GM12878 (cell line): ENCODE measurements around the gene KCNK7. TPM values are rescaled to one million over a fixed set of nuclear protein-coding genes. Genes with fewer than 3 reads are reported as not detected.

Source experiments
- ASH2L ChIP-seq: fragments of 300-600, 200-600 bp; sonication (generic); IDR thresholded peaks from 2 replicates; pipeline ENCODE4 v1.6.1; 2017; ENCODE audit warnings: low read depth, mild to moderate bottlenecking, borderline replicate concordance
- CHD4 ChIP-seq: fragments of 200-600 bp; sonication (generic); IDR thresholded peaks from 2 replicates; pipeline ENCODE4 v1.6.1; 2016; ENCODE audit warnings: mild to moderate bottlenecking
- E2F8 ChIP-seq: fragments of 450-650 bp; IDR thresholded peaks from 2 replicates; pipeline ENCODE4 v1.6.1; 2018; ENCODE audit warnings: mild to moderate bottlenecking, low read depth, moderate library complexity; ENCODE audit not compliant: partially characterized antibody
- EZH2 ChIP-seq: IDR thresholded peaks from 2 replicates; pipeline ENCODE4 v1.6.1; 2012; ENCODE audit warnings: low read depth, mild to moderate bottlenecking, control low read depth, inconsistent platforms, low read length, borderline replicate concordance; ENCODE audit not compliant: control insufficient read depth
- HDGF ChIP-seq: fragments of 450-650 bp; IDR thresholded peaks from 2 replicates; pipeline ENCODE4 v1.6.1; 2016; ENCODE audit warnings: antibody characterized with exemption
- NFYB ChIP-seq: IDR thresholded peaks from 2 replicates; pipeline ENCODE4 v1.6.1; 2011; ENCODE audit warnings: low read depth, mild to moderate bottlenecking, low read length, improper control_type of control experiment, moderate library complexity; ENCODE audit not compliant: insufficient read depth
- RAD51 ChIP-seq: fragments of 450-650 bp; IDR thresholded peaks from 2 replicates; pipeline ENCODE4 v1.6.1; 2016; ENCODE audit warnings: moderate library complexity, mild to moderate bottlenecking, inconsistent platforms
- SMARCA5 ChIP-seq: fragments of 450-650 bp; IDR thresholded peaks from 2 replicates; pipeline ENCODE4 v1.6.1; 2017; ENCODE audit warnings: mild to moderate bottlenecking
- STAT1 ChIP-seq: fragments of 450-650 bp; conservative IDR thresholded peaks from 2 replicates; pipeline ENCODE4 v1.6.1; 2014; ENCODE audit warnings: antibody characterized with exemption, mild to moderate bottlenecking
- SUZ12 ChIP-seq: fragments of 200-600 bp; sonication (generic); IDR thresholded peaks from one replicate; pipeline ENCODE4 v1.6.1; 2018; ENCODE audit warnings: antibody characterized with exemption, mild to moderate bottlenecking; ENCODE audit not compliant: unreplicated experiment
- TAF1 ChIP-seq: IDR thresholded peaks from 2 replicates; pipeline ENCODE4 v1.6.1; 2011; ENCODE audit warnings: mild to moderate bottlenecking, low read depth, low read length, borderline replicate concordance
- TARDBP ChIP-seq: IDR thresholded peaks from 2 replicates; pipeline ENCODE4 v1.6.1; 2016; ENCODE audit warnings: borderline replicate concordance
- TCF12 ChIP-seq: IDR thresholded peaks from 2 replicates; pipeline ENCODE4 v1.6.1; 2011; ENCODE audit warnings: low read depth, mild to moderate bottlenecking, low read length
- ZBED1 ChIP-seq: IDR thresholded peaks from 2 replicates; pipeline ENCODE4 v1.6.1; 2016; ENCODE audit warnings: borderline replicate concordance
- ZNF24 ChIP-seq: fragments of 450-650 bp; IDR thresholded peaks from 2 replicates; pipeline ENCODE4 v1.6.1; 2017; ENCODE audit warnings: antibody characterized with exemption, mild to moderate bottlenecking
- polyA plus RNA-seq, 11 experiments: library from polyadenylated mRNA; depleted of rRNA in 4 of 11; unstranded in 6 of 11; stranded (reverse) in 5 of 11; fragments of >200 nt; fragmentation: Nextera tagmentation in 4 of 11; fragmentation: Illumina TruSeq in 1 of 11; extraction: Ambion mirVana in 4 of 11; extraction: Trizol in 1 of 11; gene quantifications; 1 replicate in 1 of 11; 2 replicates in 10 of 11; pipeline versions ENCODE4 v1.2.1 to v1.2.3, GENCODE V29; 2011 to 2016; ENCODE audit warnings: inconsistent platforms in 2 of 11, missing spikeins in 2 of 11, low read depth in 1 of 11
- total RNA-seq, 4 experiments: library from RNA; depleted of rRNA in 3 of 4; stranded (reverse); fragments of >200 nt in 3 of 4; fragmentation: Illumina TruSeq in 1 of 4; extraction: Trizol in 1 of 4; gene quantifications; 2 replicates each; pipeline versions ENCODE4 v1.2.1 to v1.2.3, GENCODE V29; 2013 to 2021
- TF ChIP-seq, protein P1 (sequence below): fragments of 450-650 bp; IDR thresholded peaks from 2 replicates; pipeline ENCODE4 v1.6.1; 2017; ENCODE audit warnings: mild to moderate bottlenecking, moderate library complexity
- TF ChIP-seq, protein P2 (sequence below): IDR thresholded peaks from 2 replicates; pipeline ENCODE4 v1.6.1; 2011; ENCODE audit warnings: borderline replicate concordance, low read depth, mild to moderate bottlenecking, moderate library complexity, mixed read lengths, low read length; ENCODE audit not compliant: insufficient read depth; ENCODE audit errors: extremely low read length
- TF ChIP-seq, protein P3 (sequence below): IDR thresholded peaks from 2 replicates; pipeline ENCODE4 v1.6.1; 2012; ENCODE audit warnings: low read depth, low read length, improper control_type of control experiment
- TF ChIP-seq, protein P4 (sequence below): fragments of 450-650 bp; IDR thresholded peaks from 2 replicates; pipeline ENCODE4 v1.6.1; 2017; ENCODE audit warnings: mild to moderate bottlenecking, low read depth, inconsistent platforms; ENCODE audit not compliant: poor library complexity, severe bottlenecking

KCNK7 gene
- total and polyA plus RNA-seq, 10 of the 15 experiments (the other 5 are each of a cell fraction or from before 2014, with no cell fraction given), result 0.11 to 0.54 (median 0.23) TPM; not detected in 7

GRCh38 chr11:65575568-65576231, 19.9 kb downstream of the KCNK7 start, which contains the start of gene EHBP1L1 (continued):
- TF ChIP-seq, protein P1, sequence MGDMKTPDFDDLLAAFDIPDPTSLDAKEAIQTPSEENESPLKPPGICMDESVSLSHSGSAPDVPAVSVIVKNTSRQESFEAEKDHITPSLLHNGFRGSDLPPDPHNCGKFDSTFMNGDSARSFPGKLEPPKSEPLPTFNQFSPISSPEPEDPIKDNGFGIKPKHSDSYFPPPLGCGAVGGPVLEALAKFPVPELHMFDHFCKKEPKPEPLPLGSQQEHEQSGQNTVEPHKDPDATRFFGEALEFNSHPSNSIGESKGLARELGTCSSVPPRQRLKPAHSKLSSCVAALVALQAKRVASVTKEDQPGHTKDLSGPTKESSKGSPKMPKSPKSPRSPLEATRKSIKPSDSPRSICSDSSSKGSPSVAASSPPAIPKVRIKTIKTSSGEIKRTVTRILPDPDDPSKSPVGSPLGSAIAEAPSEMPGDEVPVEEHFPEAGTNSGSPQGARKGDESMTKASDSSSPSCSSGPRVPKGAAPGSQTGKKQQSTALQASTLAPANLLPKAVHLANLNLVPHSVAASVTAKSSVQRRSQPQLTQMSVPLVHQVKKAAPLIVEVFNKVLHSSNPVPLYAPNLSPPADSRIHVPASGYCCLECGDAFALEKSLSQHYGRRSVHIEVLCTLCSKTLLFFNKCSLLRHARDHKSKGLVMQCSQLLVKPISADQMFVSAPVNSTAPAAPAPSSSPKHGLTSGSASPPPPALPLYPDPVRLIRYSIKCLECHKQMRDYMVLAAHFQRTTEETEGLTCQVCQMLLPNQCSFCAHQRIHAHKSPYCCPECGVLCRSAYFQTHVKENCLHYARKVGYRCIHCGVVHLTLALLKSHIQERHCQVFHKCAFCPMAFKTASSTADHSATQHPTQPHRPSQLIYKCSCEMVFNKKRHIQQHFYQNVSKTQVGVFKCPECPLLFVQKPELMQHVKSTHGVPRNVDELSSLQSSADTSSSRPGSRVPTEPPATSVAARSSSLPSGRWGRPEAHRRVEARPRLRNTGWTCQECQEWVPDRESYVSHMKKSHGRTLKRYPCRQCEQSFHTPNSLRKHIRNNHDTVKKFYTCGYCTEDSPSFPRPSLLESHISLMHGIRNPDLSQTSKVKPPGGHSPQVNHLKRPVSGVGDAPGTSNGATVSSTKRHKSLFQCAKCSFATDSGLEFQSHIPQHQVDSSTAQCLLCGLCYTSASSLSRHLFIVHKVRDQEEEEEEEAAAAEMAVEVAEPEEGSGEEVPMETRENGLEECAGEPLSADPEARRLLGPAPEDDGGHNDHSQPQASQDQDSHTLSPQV, result no peak
- TF ChIP-seq CHD4 (no peak), ASH2L (no peak), TAF1 (no peak), E2F8 (no peak), HDGF (no peak; the same call in 1 of the 2 replicates), TCF12 (peak; percentile 53; the same call in 1 of the 2 replicates), TARDBP (no peak), RAD51 (no peak), NFYB (no peak), ZNF24 (no peak), SUZ12 (no peak), SMARCA5 (peak; percentile 93), EZH2 (no peak), STAT1 (no peak), ZBED1 (peak; percentile 52; the same call in 1 of the 2 replicates)
- TF ChIP-seq, protein P2, sequence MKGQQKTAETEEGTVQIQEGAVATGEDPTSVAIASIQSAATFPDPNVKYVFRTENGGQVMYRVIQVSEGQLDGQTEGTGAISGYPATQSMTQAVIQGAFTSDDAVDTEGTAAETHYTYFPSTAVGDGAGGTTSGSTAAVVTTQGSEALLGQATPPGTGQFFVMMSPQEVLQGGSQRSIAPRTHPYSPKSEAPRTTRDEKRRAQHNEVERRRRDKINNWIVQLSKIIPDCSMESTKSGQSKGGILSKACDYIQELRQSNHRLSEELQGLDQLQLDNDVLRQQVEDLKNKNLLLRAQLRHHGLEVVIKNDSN, result no peak
- TF ChIP-seq, protein P3, sequence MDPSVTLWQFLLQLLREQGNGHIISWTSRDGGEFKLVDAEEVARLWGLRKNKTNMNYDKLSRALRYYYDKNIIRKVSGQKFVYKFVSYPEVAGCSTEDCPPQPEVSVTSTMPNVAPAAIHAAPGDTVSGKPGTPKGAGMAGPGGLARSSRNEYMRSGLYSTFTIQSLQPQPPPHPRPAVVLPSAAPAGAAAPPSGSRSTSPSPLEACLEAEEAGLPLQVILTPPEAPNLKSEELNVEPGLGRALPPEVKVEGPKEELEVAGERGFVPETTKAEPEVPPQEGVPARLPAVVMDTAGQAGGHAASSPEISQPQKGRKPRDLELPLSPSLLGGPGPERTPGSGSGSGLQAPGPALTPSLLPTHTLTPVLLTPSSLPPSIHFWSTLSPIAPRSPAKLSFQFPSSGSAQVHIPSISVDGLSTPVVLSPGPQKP, result no peak
- TF ChIP-seq, protein P4, sequence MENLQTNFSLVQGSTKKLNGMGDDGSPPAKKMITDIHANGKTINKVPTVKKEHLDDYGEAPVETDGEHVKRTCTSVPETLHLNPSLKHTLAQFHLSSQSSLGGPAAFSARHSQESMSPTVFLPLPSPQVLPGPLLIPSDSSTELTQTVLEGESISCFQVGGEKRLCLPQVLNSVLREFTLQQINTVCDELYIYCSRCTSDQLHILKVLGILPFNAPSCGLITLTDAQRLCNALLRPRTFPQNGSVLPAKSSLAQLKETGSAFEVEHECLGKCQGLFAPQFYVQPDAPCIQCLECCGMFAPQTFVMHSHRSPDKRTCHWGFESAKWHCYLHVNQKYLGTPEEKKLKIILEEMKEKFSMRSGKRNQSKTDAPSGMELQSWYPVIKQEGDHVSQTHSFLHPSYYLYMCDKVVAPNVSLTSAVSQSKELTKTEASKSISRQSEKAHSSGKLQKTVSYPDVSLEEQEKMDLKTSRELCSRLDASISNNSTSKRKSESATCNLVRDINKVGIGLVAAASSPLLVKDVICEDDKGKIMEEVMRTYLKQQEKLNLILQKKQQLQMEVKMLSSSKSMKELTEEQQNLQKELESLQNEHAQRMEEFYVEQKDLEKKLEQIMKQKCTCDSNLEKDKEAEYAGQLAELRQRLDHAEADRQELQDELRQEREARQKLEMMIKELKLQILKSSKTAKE, result no peak
